Mesendoderm (in vitro differentiated cells): ENCODE results near the gene MATR3.
"Not testable (repeated sequence)": the region's sequence is repeated elsewhere in the genome, so short reads cannot be mapped to it uniquely, and the experiment has no call there.

Experiments
- DNase-seq: peaks from one replicate; pipeline ENCODE4 v3.0.0; 2013
- H2AK5ac ChIP-seq: 2 replicates; pipeline ENCODE4 v1.6.1; 2013; ENCODE audit warnings: low read length, inconsistent platforms
- H2BK120ac ChIP-seq: 2 replicates; pipeline ENCODE4 v1.6.1; 2013; ENCODE audit warnings: low read depth, mild to moderate bottlenecking, low read length, moderate library complexity, mixed read lengths
- H2BK15ac ChIP-seq: replicated peaks from 2 replicates; pipeline ENCODE4 v1.6.1; 2013; ENCODE audit warnings: low read depth, mild to moderate bottlenecking, moderate library complexity
- H2BK5ac ChIP-seq: 2 replicates; pipeline ENCODE4 v1.6.1; 2013; ENCODE audit warnings: low read length, inconsistent platforms
- H3K18ac ChIP-seq: 2 replicates; pipeline ENCODE4 v1.6.1; 2013; ENCODE audit warnings: mild to moderate bottlenecking, low read length, mixed read lengths
- H3K23ac ChIP-seq: one replicate; pipeline ENCODE4 v1.6.1; 2013; ENCODE audit warnings: low read length
- H3K27ac ChIP-seq: 2 replicates; pipeline ENCODE4 v1.5.1; 2013; ENCODE audit warnings: low read depth, mild to moderate bottlenecking, inconsistent platforms, low read length, moderate library complexity
- H3K27me3 ChIP-seq: 2 replicates; pipeline ENCODE4 v1.6.1; 2013; ENCODE audit warnings: low read length, control low read depth, mild to moderate bottlenecking, inconsistent platforms; ENCODE audit not compliant: insufficient read depth, poor library complexity
- H3K36me3 ChIP-seq: 2 replicates; pipeline ENCODE4 v1.6.1; 2013; ENCODE audit warnings: low read length, inconsistent platforms; ENCODE audit not compliant: control insufficient read depth, insufficient read depth
- H3K4ac ChIP-seq: one replicate; pipeline ENCODE4 v1.6.1; 2013; ENCODE audit warnings: low read depth, mild to moderate bottlenecking, low read length, moderate library complexity
- H3K4me1 ChIP-seq: 2 replicates; pipeline ENCODE4 v1.6.1; 2013; ENCODE audit warnings: low read depth, low read length, inconsistent platforms; ENCODE audit not compliant: control insufficient read depth
- H3K4me2 ChIP-seq: 2 replicates; pipeline ENCODE4 v1.6.1; 2013; ENCODE audit warnings: low read length
- H3K4me3 ChIP-seq: 2 replicates; pipeline ENCODE4 v1.5.1; 2013; ENCODE audit warnings: mild to moderate bottlenecking, low read length
- H3K56ac ChIP-seq: one replicate; pipeline ENCODE4 v1.6.1; 2013; ENCODE audit warnings: low read length
- H3K79me1 ChIP-seq: 2 replicates; pipeline ENCODE4 v1.6.1; 2013; ENCODE audit warnings: low read length, inconsistent platforms
- H3K79me2 ChIP-seq: 2 replicates; pipeline ENCODE4 v1.6.1; 2013; ENCODE audit warnings: mild to moderate bottlenecking, low read length; ENCODE audit not compliant: control insufficient read depth, insufficient read depth
- H3K9ac ChIP-seq: 2 replicates; pipeline ENCODE4 v1.6.1; 2013; ENCODE audit warnings: low read length, inconsistent platforms
- H4K5ac ChIP-seq: one replicate; pipeline ENCODE4 v1.6.1; 2013; ENCODE audit warnings: low read length
- H4K8ac ChIP-seq: one replicate; pipeline ENCODE4 v1.6.1; 2013; ENCODE audit warnings: low read depth, mild to moderate bottlenecking, control low read depth, low read length, moderate library complexity
- WGBS: extraction: QIAGEN DNeasy Blood & Tissue Kit; methylation state at CpG from one replicate; pipeline ENCODE4 v1.1.7; 2013; ENCODE audit warnings: low lambda C conversion rate, missing lambda C conversion rate; ENCODE audit not compliant: insufficient coverage; ENCODE audit errors: extremely low coverage; 5-methylcytosine and 5-hydroxymethylcytosine counted together

MATR3 gene

DNA sequence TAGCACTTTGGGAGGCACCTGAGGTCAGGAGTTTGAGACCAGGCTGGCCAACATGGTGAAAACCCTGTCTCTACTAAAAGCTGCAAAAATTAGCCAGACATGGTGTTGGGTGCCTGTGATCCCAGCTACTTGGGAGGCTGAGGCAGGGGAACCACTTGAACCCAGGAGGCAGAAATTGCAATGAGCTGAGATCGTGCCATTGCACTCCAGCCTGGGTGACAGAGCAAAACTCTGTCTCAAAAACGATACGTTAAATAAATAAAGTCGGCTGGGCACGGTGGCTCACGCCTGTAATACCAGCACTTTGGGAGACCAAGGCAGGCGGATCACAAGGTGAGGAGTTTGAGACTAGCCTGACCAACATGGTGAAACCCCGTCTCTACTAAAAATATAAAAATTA is 62.4 kb downstream of the MATR3 start:
- H2BK5ac ChIP-seq, H3K4ac ChIP-seq, H2AK5ac ChIP-seq, H3K56ac ChIP-seq, H3K4me2 ChIP-seq, H4K8ac ChIP-seq, H3K23ac ChIP-seq, H2BK15ac ChIP-seq, H3K4me3 ChIP-seq, H4K5ac ChIP-seq, H3K27ac ChIP-seq, H3K36me3 ChIP-seq, H3K4me1 ChIP-seq, H3K9ac ChIP-seq, DNase-seq, H2BK120ac ChIP-seq, H3K79me1 ChIP-seq, H3K27me3 ChIP-seq, H3K18ac ChIP-seq: not testable (repeated sequence)
- peaks cover 64% of the 10 kb centered on the region for H3K79me2 ChIP-seq
- WGBS = no CpG with 5 or more reads among the region's 8 CpGs

DNA sequence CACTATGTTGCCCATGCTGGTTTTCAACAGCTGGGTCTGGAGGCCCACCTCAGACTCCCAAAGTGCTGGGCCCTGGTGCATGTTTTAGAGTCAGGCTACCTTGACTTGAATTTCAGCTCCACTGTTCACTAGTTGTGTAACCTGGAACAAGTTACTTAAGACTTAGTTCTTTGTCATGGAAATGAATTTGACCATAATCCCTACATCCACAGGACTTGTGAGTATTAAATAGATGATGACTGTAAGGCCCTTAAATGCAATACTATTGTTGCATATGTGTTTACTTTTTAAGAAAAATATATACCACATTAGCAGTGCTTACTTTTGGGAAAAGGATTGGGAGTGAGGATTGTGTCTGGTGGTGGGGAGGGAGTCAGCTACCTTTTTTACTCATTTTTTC is 64.5 kb downstream of the MATR3 start:
- H3K9ac ChIP-seq = no peak overlapping the region
- no peak overlapping the region for H3K23ac ChIP-seq
- H2BK120ac ChIP-seq = no peak overlapping the region
- no peak overlapping the region for H2BK15ac ChIP-seq
- H2BK5ac ChIP-seq = no peak overlapping the region
- no peak overlapping the region for H3K18ac ChIP-seq
- no peak overlapping the region for H4K8ac ChIP-seq
- no peak overlapping the region for H3K4ac ChIP-seq
- no peak overlapping the region for H4K5ac ChIP-seq
- H3K36me3 ChIP-seq = no peaks in the 10 kb centered on the region
- H3K4me3 ChIP-seq = no peak overlapping the region
- H3K56ac ChIP-seq = no peak overlapping the region
- H3K4me1 ChIP-seq = no peaks in the 10 kb centered on the region
- H2AK5ac ChIP-seq = no peak overlapping the region
- no peaks in the 10 kb centered on the region for H3K27me3 ChIP-seq
- no peak overlapping the region for H3K27ac ChIP-seq
- H3K79me1 ChIP-seq = peaks cover 7% of the 10 kb centered on the region
- H3K4me2 ChIP-seq = no peak overlapping the region
- no peak for DNase-seq
- H3K79me2 ChIP-seq = peaks cover 56% of the 10 kb centered on the region

DNA sequence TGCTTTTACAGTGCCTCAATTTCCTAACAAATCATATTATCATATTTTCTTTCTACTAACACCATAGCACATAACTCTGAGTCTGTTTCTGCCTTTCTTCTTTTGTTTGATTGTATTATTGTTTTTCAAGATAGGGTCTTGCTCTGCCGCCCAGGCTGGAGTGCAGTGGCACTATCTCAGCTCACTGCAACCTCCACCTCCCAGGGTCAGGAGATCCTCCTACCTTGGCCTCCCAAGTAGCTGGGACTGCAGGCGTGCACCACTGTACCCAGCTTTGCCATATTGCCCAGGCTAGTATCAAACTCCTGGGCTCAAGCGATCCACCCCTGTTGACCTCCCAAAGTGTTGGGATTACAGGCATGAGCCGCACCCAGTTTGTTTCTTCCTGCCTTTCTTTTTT is 66.8 kb downstream of the MATR3 start:
- WGBS = no CpG with 5 or more reads among the region's 4 CpGs
- H3K18ac ChIP-seq = no peak overlapping the region
- no peak overlapping the region for H3K27ac ChIP-seq
- H3K56ac ChIP-seq = no peak overlapping the region
- no peak overlapping the region for H3K4me3 ChIP-seq
- no peaks in the 10 kb centered on the region for H3K36me3 ChIP-seq
- H3K4ac ChIP-seq = no peak overlapping the region
- H4K8ac ChIP-seq = no peak overlapping the region
- no peak overlapping the region for H3K9ac ChIP-seq
- DNase-seq = no peak
- no peak overlapping the region for H4K5ac ChIP-seq
- no peak overlapping the region for H3K23ac ChIP-seq
- no peak overlapping the region for H2BK15ac ChIP-seq
- no peaks in the 10 kb centered on the region for H3K4me1 ChIP-seq
- H3K79me1 ChIP-seq = peaks cover 7% of the 10 kb centered on the region
- peaks cover 42% of the 10 kb centered on the region for H3K79me2 ChIP-seq
- no peak overlapping the region for H2BK120ac ChIP-seq
- H3K4me2 ChIP-seq = no peak overlapping the region
- H2BK5ac ChIP-seq = no peak overlapping the region
- no peak overlapping the region for H2AK5ac ChIP-seq
- H3K27me3 ChIP-seq = no peaks in the 10 kb centered on the region

DNA sequence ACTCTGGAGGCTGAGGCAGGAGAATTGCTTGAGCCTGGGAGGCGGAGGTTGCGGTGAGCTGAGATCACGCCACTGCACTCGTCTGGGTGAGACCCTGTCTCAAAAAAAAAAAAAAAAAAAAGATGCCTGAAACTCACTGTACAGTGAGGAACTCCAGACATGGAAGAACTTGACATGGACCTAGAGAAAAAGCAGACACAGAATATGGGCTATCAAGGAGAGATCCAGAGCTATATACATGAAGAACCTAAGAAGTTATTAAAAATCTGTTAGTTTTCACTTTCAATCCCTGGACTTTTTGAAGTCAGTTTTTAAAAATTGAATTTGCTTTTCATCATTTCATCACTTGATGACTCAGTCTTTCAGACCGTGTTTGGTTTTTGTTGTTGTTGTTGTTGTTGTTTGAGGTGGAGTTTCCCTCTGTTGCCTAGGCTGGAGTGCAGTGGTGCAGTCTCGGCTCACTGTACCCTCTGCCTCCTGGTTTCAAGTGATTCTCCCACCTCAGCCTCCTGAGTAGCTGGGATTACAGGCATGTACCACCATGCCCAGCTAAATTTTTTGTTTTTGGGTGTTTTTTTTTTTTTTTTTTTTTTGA is 68.4 kb downstream of the MATR3 start:
- WGBS = no CpG with 5 or more reads among the region's 6 CpGs
- H3K56ac ChIP-seq = no peak overlapping the region

DNA sequence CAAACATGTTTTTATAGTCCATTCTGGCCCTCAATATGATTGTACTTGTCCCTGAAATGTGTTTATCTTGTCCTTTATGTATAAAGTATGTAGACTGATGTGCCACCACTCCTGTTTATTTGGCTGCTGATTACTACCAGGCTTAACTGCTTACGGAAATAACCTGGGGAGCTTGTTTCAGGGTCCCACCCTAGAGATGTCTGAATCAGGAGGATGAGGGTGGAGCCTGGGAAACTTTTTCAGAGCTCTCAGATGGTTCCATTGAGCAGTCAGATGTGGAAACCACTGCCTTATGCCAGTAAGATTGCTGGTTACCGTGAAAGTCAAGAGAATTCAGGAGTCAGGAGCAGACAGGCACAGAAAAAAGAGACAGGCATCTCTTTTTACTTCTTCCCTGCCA is 70.4 kb downstream of the MATR3 start:
- no peak overlapping the region for H3K27ac ChIP-seq
- no peak overlapping the region for H2BK120ac ChIP-seq
- H3K79me2 ChIP-seq = peaks cover 16% of the 10 kb centered on the region
- no peak overlapping the region for H3K4me2 ChIP-seq
- no peak for DNase-seq
- H2BK15ac ChIP-seq = no peak overlapping the region
- no peak overlapping the region for H3K56ac ChIP-seq
- H4K8ac ChIP-seq = peak overlapping the region; percentile 28
- peaks cover under 1% of the 10 kb centered on the region for H3K79me1 ChIP-seq
- no CpG with 5 or more reads among the region's 2 CpGs for WGBS
- H4K5ac ChIP-seq = no peak overlapping the region
- no peaks in the 10 kb centered on the region for H3K27me3 ChIP-seq
- no peak overlapping the region for H2BK5ac ChIP-seq
- H3K4me3 ChIP-seq = no peak overlapping the region
- no peaks in the 10 kb centered on the region for H3K4me1 ChIP-seq
- H3K9ac ChIP-seq = no peak overlapping the region
- no peak overlapping the region for H3K18ac ChIP-seq
- H3K23ac ChIP-seq = no peak overlapping the region
- no peak overlapping the region for H3K4ac ChIP-seq
- peaks cover 3% of the 10 kb centered on the region for H3K36me3 ChIP-seq
- no peak overlapping the region for H2AK5ac ChIP-seq

More for the DNA sequence above, 68.4 kb downstream of the MATR3 start:
- Histone ChIP-seq H2BK5ac (no peak overlapping the region), H4K8ac (no peak overlapping the region), H3K4ac (no peak overlapping the region), H3K79me1 (peaks cover 7% of the 10 kb centered on the region), H3K36me3 (peaks cover 3% of the 10 kb centered on the region), H3K4me2 (no peak overlapping the region), H2BK15ac (no peak overlapping the region), H3K4me1 (no peaks in the 10 kb centered on the region), H3K9ac (no peak overlapping the region), H3K23ac (no peak overlapping the region), H4K5ac (no peak overlapping the region), H3K18ac (no peak overlapping the region), H3K27ac (no peak overlapping the region), H3K4me3 (no peak overlapping the region), H3K79me2 (peaks cover 31% of the 10 kb centered on the region), H2BK120ac (no peak overlapping the region), H2AK5ac (no peak overlapping the region), H3K27me3 (no peaks in the 10 kb centered on the region)
- no peak for DNase-seq

DNA sequence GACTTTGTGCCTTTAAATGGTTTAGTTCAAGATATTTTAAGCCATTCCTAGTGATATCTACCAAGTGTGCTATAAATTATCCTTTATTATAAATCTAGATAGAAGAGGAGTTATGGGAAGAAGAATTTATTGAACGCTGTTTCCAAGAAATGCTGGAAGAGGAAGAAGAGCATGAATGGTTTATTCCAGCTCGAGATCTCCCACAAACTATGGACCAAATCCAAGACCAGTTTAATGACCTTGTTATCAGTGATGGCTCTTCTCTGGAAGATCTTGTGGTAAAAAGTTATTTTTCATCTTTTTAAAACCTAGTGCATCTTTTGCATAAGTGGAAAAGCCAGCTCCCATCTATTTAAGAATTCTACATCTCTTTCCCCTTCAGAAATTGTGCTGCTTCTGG is 70.9 kb downstream of the MATR3 start:
- Histone ChIP-seq H3K18ac (no peak overlapping the region), H4K5ac (no peak overlapping the region), H3K27me3 (no peaks in the 10 kb centered on the region), H2BK120ac (no peak overlapping the region), H3K4me1 (no peaks in the 10 kb centered on the region), H3K56ac (no peak overlapping the region), H3K79me1 (no peaks in the 10 kb centered on the region), H3K9ac (no peak overlapping the region), H2BK5ac (no peak overlapping the region), H3K23ac (no peak overlapping the region), H3K27ac (no peak overlapping the region), H2BK15ac (no peak overlapping the region), H3K36me3 (peaks cover 3% of the 10 kb centered on the region), H3K4ac (no peak overlapping the region), H3K4me2 (no peak overlapping the region), H3K79me2 (peaks cover 11% of the 10 kb centered on the region), H3K4me3 (no peak overlapping the region), H2AK5ac (no peak overlapping the region), H4K8ac (no peak overlapping the region)
- DNase-seq = no peak
- WGBS = no CpG with 5 or more reads among the region's 2 CpGs
